ENCODE measurements around the gene ERMARD.

ERMARD gene

GRCh38 chr6:169824021-169824420 is 72.6 kb downstream of the ERMARD start:
- H3K27me3 ChIP-seq (replicated peaks; ENCODE audit: insufficient read depth, low read length), result no peaks in the 10 kb centered on the region
- H3K9me2 ChIP-seq (replicated peaks; ENCODE audit: insufficient read depth, low read length), result no peaks in the 10 kb centered on the region
- no peak overlapping the region for H3K27ac ChIP-seq (ENCODE audit: low read length)
- H2AFZ ChIP-seq (ENCODE audit: low read length), result no peak overlapping the region
- TF ChIP-seq EZH2 (optimal IDR thresholded peaks at IDR 0.05; ENCODE audit: low read depth, low read length) (no peak), EZH2phosphoT487 (IDR thresholded peaks at IDR 0.05; ENCODE audit: low read length) (no peak), CTCF (IDR thresholded peaks at IDR 0.05; ENCODE audit: low read length) (no peak)
- H3K4me1 ChIP-seq (ENCODE audit: low read length), result no peaks in the 10 kb centered on the region
- no peaks in the 10 kb centered on the region for H3F3A ChIP-seq (ENCODE audit: insufficient read depth, low read length)
- H4K20me1 ChIP-seq (ENCODE audit: insufficient read depth, low read length), result no peaks in the 10 kb centered on the region
- no peak overlapping the region for H3K4me2 ChIP-seq (ENCODE audit: low read depth, low read length)
- no peaks in the 10 kb centered on the region for H3K79me2 ChIP-seq (ENCODE audit: low read length)
- no peak overlapping the region for H3K4me3 ChIP-seq (ENCODE audit: low read length)
- DNase-seq, result no peak
- H3K9me3 ChIP-seq (replicated peaks; ENCODE audit: insufficient read depth, low read length), result no peaks in the 10 kb centered on the region
- no peaks in the 10 kb centered on the region for H3K36me3 ChIP-seq (replicated peaks; ENCODE audit: insufficient read depth, low read length)
- H3K9ac ChIP-seq (ENCODE audit: low read length), result no peak overlapping the region

- Histone ChIP-seq H3F3A (ENCODE audit: insufficient read depth, low read length) (no peaks in the 10 kb centered on the region), H4K20me1 (ENCODE audit: insufficient read depth, low read length) (no peaks in the 10 kb centered on the region), H3K9me2 (replicated peaks; ENCODE audit: insufficient read depth, low read length) (no peaks in the 10 kb centered on the region), H2AFZ (ENCODE audit: low read length) (no peak overlapping the region), H3K4me3 (ENCODE audit: low read length) (no peak overlapping the region), H3K4me1 (ENCODE audit: low read length) (no peaks in the 10 kb centered on the region), H3K9me3 (replicated peaks; ENCODE audit: insufficient read depth, low read length) (no peaks in the 10 kb centered on the region), H3K27ac (ENCODE audit: low read length) (no peak overlapping the region), H3K9ac (ENCODE audit: low read length) (no peak overlapping the region), H3K36me3 (replicated peaks; ENCODE audit: insufficient read depth, low read length) (no peaks in the 10 kb centered on the region), H3K27me3 (replicated peaks; ENCODE audit: insufficient read depth, low read length) (no peaks in the 10 kb centered on the region), H3K79me2 (ENCODE audit: low read length) (no peaks in the 10 kb centered on the region), H3K4me2 (ENCODE audit: low read depth, low read length) (no peak overlapping the region)
- TF ChIP-seq CTCF (IDR thresholded peaks at IDR 0.05; ENCODE audit: low read length) (no peak), EZH2phosphoT487 (IDR thresholded peaks at IDR 0.05; ENCODE audit: low read length) (no peak), EZH2 (optimal IDR thresholded peaks at IDR 0.05; ENCODE audit: low read depth, low read length) (no peak)
- no peak for DNase-seq
These were observed 73.6 kb downstream of the ERMARD start for GRCh38 chr6:169824848-169825557.

- no peaks in the 10 kb centered on the region for H3K9me2 ChIP-seq (replicated peaks; ENCODE audit: insufficient read depth, low read length)
- no peak overlapping the region for H3K27ac ChIP-seq (ENCODE audit: low read length)
- H3K4me3 ChIP-seq (ENCODE audit: low read length), result no peak overlapping the region
- H3K4me1 ChIP-seq (ENCODE audit: low read length), result no peaks in the 10 kb centered on the region
- H2AFZ ChIP-seq (ENCODE audit: low read length), result no peak overlapping the region
- no peaks in the 10 kb centered on the region for H3K27me3 ChIP-seq (replicated peaks; ENCODE audit: insufficient read depth, low read length)
- no peaks in the 10 kb centered on the region for H3K9me3 ChIP-seq (replicated peaks; ENCODE audit: insufficient read depth, low read length)
- H3K9ac ChIP-seq (ENCODE audit: low read length), result no peak overlapping the region
- no peak overlapping the region for H3K4me2 ChIP-seq (ENCODE audit: low read depth, low read length)
- TF ChIP-seq EZH2 (optimal IDR thresholded peaks at IDR 0.05; ENCODE audit: low read depth, low read length) (no peak), EZH2phosphoT487 (IDR thresholded peaks at IDR 0.05; ENCODE audit: low read length) (no peak), CTCF (IDR thresholded peaks at IDR 0.05; ENCODE audit: low read length) (no peak)
- DNase-seq, result no peak
- H3K36me3 ChIP-seq (replicated peaks; ENCODE audit: insufficient read depth, low read length), result no peaks in the 10 kb centered on the region
- no peaks in the 10 kb centered on the region for H3F3A ChIP-seq (ENCODE audit: insufficient read depth, low read length)
- H4K20me1 ChIP-seq (ENCODE audit: insufficient read depth, low read length), result no peaks in the 10 kb centered on the region
- no peaks in the 10 kb centered on the region for H3K79me2 ChIP-seq (ENCODE audit: low read length)
These were observed 74.3 kb downstream of the ERMARD start for GRCh38 chr6:169825558-169826225.

Data from MM.1S (cell line).